ENCODE measurements around the gene EPHB2.

DNA sequence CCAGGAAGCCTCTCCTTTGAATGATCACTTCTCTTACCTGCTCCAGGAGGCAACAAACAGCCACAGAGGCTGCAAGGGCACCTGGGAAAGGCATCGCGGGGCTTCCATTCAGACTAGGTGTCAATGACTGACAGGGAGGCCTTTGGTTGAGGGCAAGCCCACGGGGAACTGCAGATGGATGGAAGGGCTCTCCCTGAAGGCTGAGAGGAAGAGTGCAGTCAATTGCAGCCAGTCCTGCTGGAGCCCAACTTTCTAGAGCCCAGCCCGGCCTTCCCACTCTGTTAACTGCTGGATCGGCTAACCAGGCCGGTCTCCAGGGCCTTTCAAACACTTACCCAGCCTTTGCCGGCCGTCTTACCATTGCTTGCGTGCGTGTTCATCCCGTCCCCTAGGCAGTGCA lies 172.8 kb downstream of the EPHB2 start:
- TF ChIP-seq, protein P1, sequence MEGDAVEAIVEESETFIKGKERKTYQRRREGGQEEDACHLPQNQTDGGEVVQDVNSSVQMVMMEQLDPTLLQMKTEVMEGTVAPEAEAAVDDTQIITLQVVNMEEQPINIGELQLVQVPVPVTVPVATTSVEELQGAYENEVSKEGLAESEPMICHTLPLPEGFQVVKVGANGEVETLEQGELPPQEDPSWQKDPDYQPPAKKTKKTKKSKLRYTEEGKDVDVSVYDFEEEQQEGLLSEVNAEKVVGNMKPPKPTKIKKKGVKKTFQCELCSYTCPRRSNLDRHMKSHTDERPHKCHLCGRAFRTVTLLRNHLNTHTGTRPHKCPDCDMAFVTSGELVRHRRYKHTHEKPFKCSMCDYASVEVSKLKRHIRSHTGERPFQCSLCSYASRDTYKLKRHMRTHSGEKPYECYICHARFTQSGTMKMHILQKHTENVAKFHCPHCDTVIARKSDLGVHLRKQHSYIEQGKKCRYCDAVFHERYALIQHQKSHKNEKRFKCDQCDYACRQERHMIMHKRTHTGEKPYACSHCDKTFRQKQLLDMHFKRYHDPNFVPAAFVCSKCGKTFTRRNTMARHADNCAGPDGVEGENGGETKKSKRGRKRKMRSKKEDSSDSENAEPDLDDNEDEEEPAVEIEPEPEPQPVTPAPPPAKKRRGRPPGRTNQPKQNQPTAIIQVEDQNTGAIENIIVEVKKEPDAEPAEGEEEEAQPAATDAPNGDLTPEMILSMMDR (IDR thresholded peaks at IDR 0.05), result no peak
- no peak for TF ChIP-seq POLR2A (IDR thresholded peaks at IDR 0.05)

Measured in vagina (tissue), 2 donors.